Esophagus squamous epithelium (tissue), 5 donors: ENCODE results near the gene STMN1. TPM values are rescaled to one million over a fixed set of nuclear protein-coding genes. Genes with fewer than 3 reads are reported as not detected.
A peak's percentile ranks its signal among the peaks of the same experiment; 100 is the strongest.

Experiments
- DNase-seq: peaks from one replicate; lab custom pipeline; 2025; lab: John Stamatoyannopoulos, UW
- H3K27ac ChIP-seq, 4 donors: fragments of 200-600 bp; sonication (generic); one replicate each; pipeline ENCODE4 v1.5.1; 2016 to 2019; ENCODE audit warnings: mild to moderate bottlenecking in 1 of 4
- H3K27me3 ChIP-seq, 4 donors: fragments of 200-600 bp; sonication (generic); 1 replicate in 3 of 4; 2 replicates in 1 of 4; pipeline versions ENCODE4 v1.5.1 to v1.6.0; 2017 to 2021; ENCODE audit warnings: antibody characterized with exemption in 1 of 4
- H3K36me3 ChIP-seq, 3 donors: fragments of 200-600 bp; sonication (generic); one replicate each; pipeline ENCODE4 v1.5.1; 2016 to 2019
- H3K4me1 ChIP-seq, 3 donors: fragments of 200-600 bp; sonication (generic); one replicate each; pipeline ENCODE4 v1.5.1; 2017 to 2019
- H3K4me3 ChIP-seq, 4 donors: fragments of 200-600 bp; sonication (generic); 1 replicate in 3 of 4; 2 replicates in 1 of 4; pipeline ENCODE4 v1.5.1; 2016 to 2019; ENCODE audit warnings: mild to moderate bottlenecking in 2 of 4, moderate library complexity in 1 of 4
- H3K9me3 ChIP-seq, 3 donors: fragments of 200-600 bp; sonication (generic); one replicate each; pipeline ENCODE4 v1.5.1; 2016 to 2019
- POLR2A ChIP-seq, 4 donors: fragments of 450-650 bp; IDR thresholded peaks; one replicate each; pipeline ENCODE4 v1.6.1; 2017; ENCODE audit warnings: antibody characterized with exemption in 4 of 4, mild to moderate bottlenecking in 4 of 4, moderate library complexity in 3 of 4
- WGBS, 2 donors: methylation state at CpG; one replicate each; pipeline ENCODE4 v1.1.5; 2018; 5-methylcytosine and 5-hydroxymethylcytosine counted together
- intact Hi-C: fragments of 100-400 bp; cut with DNase I; formaldehyde crosslinking; loops from one replicate; pipeline ENCODE4 v1.15.0; 2022
- total RNA-seq, 4 donors: library from RNA; depleted of rRNA; stranded (reverse); fragments of >200 nt; gene quantifications; one replicate each; pipeline ENCODE4 v1.1.0, GENCODE V29; 2016
- TF ChIP-seq, protein P1 (sequence below), 6 experiments: fragments of 450-650 bp in 4 of 6; fragments of 200-600 bp in 2 of 6; sonication (generic) in 2 of 6; IDR thresholded peaks; one replicate each; pipeline ENCODE4 v1.5.1; 2016 to 2019; ENCODE audit warnings: antibody characterized with exemption in 6 of 6, mild to moderate bottlenecking in 4 of 6, moderate library complexity in 4 of 6
- donor health status: DM: yes; HTN: yes; CAD: no.

The STMN1 gene
- total RNA-seq, 4 donors from 2014 or later: 29.6 to 65.5 (median 42.7) TPM

DNA sequence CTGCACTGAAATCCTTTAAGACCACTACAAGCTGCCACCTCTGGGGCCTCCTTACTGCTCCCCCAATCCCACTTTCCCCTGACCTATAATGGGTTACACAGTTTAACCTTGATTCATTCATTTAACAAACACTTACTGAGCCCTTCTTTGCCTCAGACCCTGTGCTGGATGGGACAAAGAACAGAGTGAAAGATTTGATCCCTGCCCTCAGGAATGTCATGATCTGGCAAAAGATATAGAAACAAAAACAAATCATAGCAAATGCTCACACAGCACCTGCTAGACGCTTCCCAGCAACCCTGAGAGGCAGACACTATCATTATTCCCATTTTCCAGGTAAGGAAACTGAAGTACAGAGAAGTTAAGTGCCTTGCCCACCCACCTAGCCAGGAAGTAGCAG lies 39.9 kb downstream of the STMN1 start:
- Histone ChIP-seq H3K27me3 (no peaks in the 10 kb centered on the region), H3K4me3 (no peak overlapping the region), H3K36me3 (peaks cover 0 to 36% (median 4%) of the 10 kb centered on the region in 3 donors), H3K9me3 (no peaks in the 10 kb centered on the region), H3K27ac (no peak overlapping the region), H3K4me1 (peaks cover 16 to 66% (median 23%) of the 10 kb centered on the region in 3 donors)
- TF ChIP-seq POLR2A (IDR thresholded peaks at IDR 0.05): no peak
- TF ChIP-seq, protein P1, sequence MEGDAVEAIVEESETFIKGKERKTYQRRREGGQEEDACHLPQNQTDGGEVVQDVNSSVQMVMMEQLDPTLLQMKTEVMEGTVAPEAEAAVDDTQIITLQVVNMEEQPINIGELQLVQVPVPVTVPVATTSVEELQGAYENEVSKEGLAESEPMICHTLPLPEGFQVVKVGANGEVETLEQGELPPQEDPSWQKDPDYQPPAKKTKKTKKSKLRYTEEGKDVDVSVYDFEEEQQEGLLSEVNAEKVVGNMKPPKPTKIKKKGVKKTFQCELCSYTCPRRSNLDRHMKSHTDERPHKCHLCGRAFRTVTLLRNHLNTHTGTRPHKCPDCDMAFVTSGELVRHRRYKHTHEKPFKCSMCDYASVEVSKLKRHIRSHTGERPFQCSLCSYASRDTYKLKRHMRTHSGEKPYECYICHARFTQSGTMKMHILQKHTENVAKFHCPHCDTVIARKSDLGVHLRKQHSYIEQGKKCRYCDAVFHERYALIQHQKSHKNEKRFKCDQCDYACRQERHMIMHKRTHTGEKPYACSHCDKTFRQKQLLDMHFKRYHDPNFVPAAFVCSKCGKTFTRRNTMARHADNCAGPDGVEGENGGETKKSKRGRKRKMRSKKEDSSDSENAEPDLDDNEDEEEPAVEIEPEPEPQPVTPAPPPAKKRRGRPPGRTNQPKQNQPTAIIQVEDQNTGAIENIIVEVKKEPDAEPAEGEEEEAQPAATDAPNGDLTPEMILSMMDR (IDR thresholded peaks at IDR 0.05): no peak
- WGBS, 2 donors: 67 to 75% methylated on average over 1 of the region's 1 CpG
- intact Hi-C loops: no loop called here
- DNase-seq: no peak

DNA sequence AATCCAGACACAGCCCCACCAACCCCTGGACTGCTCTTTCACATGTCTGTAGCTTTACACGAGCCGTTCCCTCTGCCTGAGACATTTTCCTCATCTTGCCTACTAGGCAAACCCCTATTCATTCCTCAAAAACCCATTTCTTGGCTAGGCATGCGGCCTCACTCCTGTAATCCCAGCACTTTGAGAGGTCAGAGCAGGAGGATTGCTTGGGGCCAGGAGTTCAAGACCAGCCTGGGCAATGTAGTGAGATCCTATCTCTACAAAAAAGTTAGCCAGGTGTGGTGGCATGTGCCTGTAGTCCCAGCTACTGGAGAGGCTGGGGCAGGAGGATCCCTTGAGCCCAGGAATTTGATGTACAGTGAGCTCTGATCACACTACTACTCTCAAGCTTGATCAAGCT lies 41.8 kb downstream of the STMN1 start:
- Histone ChIP-seq H3K4me1 (peaks cover 12 to 67% (median 26%) of the 10 kb centered on the region in 3 donors), H3K9me3 (no peaks in the 10 kb centered on the region), H3K27me3 (no peaks in the 10 kb centered on the region), H3K4me3 (no peak overlapping the region), H3K36me3 (peaks cover 0 to 24% (median 0%) of the 10 kb centered on the region in 3 donors), H3K27ac (no peak overlapping the region)
- no peak for DNase-seq
- TF ChIP-seq POLR2A (IDR thresholded peaks at IDR 0.05): no peak
- TF ChIP-seq, protein P1 (IDR thresholded peaks at IDR 0.05): no peak
- WGBS, 2 donors: 88% methylated on average over 3 of the region's 3 CpGs
- intact Hi-C loops: no loop called here

DNA sequence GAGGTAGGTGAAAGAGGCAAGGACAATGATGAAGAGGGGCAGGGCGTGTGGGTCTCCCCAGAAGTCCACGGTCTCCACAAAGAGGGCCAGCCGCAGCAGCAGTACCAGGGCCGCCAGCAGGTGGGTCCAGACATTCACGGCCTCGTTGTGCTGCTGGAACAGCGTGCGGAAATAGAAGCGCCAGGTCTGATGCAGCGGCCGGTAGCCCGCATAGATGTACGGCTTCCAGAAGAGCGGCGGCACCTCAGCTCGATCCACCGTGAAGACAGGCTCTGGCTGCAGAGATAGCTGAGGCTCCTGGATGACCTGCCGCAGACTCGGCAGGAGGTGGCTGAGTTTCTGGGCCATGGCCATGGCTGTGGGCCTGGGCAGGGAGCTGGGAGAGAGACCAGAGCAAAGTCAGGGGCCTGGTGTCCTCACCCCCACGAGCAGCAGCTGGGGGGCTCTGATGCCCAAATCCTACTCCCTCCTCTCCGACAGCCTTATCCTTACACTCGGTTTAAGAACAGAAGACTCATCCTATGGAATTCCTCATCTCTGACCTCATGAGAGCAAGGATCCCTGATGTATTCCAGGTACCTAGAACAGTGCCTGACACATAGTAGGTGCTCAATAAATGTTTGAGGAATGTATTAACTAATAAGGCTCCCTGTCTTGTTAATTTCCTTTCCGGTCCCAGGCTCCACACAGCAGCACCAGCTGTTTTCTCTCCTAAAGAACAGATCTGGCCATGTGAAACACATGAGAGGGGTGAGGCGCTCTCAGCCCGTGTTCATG lies 42.5 kb downstream of the STMN1 start:
- peaks cover 17 to 73% (median 26%) of the 10 kb centered on the region in 3 donors for H3K4me1 ChIP-seq
- no peaks in the 10 kb centered on the region for H3K9me3 ChIP-seq
- WGBS, 2 donors: 63 to 73% methylated on average over 15 to 25 of the region's 25 CpGs
- peaks cover 0 to 17% (median 0%) of the 10 kb centered on the region in 3 donors for H3K36me3 ChIP-seq
- H3K27me3 ChIP-seq: no peaks in the 10 kb centered on the region
- H3K27ac ChIP-seq: peak overlapping the region in 2 of 4 donors; percentile 49 to 62
- DNase-seq: no peak
- TF ChIP-seq, protein P1 (IDR thresholded peaks at IDR 0.05): peak in 3 of 6 experiments; percentile 25 to 52 (median 50)
- TF ChIP-seq POLR2A (IDR thresholded peaks at IDR 0.05): no peak
- intact Hi-C loops: no loop called here
- no peak overlapping the region for H3K4me3 ChIP-seq

DNA sequence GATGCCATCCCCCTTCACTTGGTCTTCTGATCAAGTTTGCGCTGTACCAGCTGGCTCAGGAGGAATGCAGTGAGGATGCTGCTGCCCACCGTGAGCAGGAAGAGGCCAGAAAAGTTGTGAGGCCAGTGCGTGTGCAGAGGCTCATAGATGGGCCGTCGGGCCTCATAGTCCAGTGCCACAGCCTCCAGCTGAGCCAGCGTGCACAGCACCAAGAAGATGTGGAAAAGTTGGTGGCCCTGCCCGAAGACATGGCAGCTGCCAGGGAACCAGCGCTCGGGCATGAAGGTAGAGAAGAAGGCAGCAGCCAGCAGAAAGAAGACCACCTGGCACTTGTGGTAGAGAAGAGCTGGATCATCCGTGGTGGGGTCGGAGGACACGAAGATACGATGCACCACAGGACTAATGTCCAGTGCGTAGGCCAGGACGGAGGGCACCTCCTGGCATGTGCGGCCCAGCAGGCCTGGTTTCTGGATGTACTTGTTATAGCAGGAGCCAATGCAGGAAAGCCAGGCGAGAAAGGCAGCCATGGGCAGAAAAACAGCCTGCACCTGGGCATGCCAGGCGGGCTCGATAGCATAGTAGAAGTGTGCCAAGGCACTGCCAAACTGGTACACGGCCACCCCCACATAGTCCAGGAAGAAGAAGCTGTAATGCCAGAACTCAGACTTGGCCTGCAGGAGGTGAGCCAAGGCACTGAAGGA lies 43.3 kb downstream of the STMN1 start:
- peak overlapping the region in 2 of 4 donors; percentile 49 to 62 for H3K27ac ChIP-seq

More for the DNA sequence above, 43.3 kb downstream of the STMN1 start:
- no peak for DNase-seq
- H3K36me3 ChIP-seq: peaks cover 0 to 16% (median 0%) of the 10 kb centered on the region in 3 donors
- no peak for TF ChIP-seq POLR2A (IDR thresholded peaks at IDR 0.05)
- TF ChIP-seq, protein P1 (IDR thresholded peaks at IDR 0.05): no peak
- H3K9me3 ChIP-seq: no peaks in the 10 kb centered on the region
- 62 to 83% methylated on average over 17 to 19 of the region's 20 CpGs for WGBS, 2 donors
- intact Hi-C loops: no loop called here
- no peaks in the 10 kb centered on the region for H3K27me3 ChIP-seq
- H3K4me1 ChIP-seq: peaks cover 17 to 73% (median 22%) of the 10 kb centered on the region in 3 donors
- no peak overlapping the region for H3K4me3 ChIP-seq
